NCI-H524 treated with DMSO at 0.1 percent for 48 hours (cell line): Measurements from ENCODE around the gene ERBB4.
"Not testable (repeated sequence)": the region's sequence is repeated elsewhere in the genome, so short reads cannot be mapped to it uniquely, and the experiment has no call there.

ENCODE experiments used
- DNase-seq: peaks from one replicate; lab custom pipeline; 2025; lab: John Stamatoyannopoulos, UW

Gene ERBB4

GRCh38 chr2:212528106-212528856, 10.3 kb downstream of the ERBB4 start:
- DNase-seq: no peak

- no peak for DNase-seq
These were observed 12.5 kb downstream of the ERBB4 start for GRCh38 chr2:212526059-212526458.

GRCh38 chr2:212523756-212524155, 14.8 kb downstream of the ERBB4 start:
- peak; percentile 82 for DNase-seq

- peak; percentile 5 for DNase-seq
These were observed 18.3 kb downstream of the ERBB4 start for GRCh38 chr2:212520340-212520739.

GRCh38 chr2:212517693-212518092, 20.9 kb downstream of the ERBB4 start:
- no peak for DNase-seq

- no peak for DNase-seq
These were observed 33.0 kb downstream of the ERBB4 start for GRCh38 chr2:212505586-212505985.

- DNase-seq: no peak
These were observed 43.6 kb downstream of the ERBB4 start for GRCh38 chr2:212495046-212495445.

- DNase-seq: peak; percentile 11
These were observed 44.1 kb downstream of the ERBB4 start for GRCh38 chr2:212494418-212495020.

GRCh38 chr2:212489719-212490346, 48.8 kb downstream of the ERBB4 start:
- no peak for DNase-seq

- DNase-seq: no peak
These were observed 50.0 kb downstream of the ERBB4 start for GRCh38 chr2:212488611-212489010.

- DNase-seq: no peak
These were observed 54.0 kb downstream of the ERBB4 start for GRCh38 chr2:212484563-212485080.

GRCh38 chr2:212480447-212480846, 58.2 kb downstream of the ERBB4 start:
- no peak for DNase-seq

- DNase-seq: peak; percentile 33
These were observed 61.0 kb downstream of the ERBB4 start for GRCh38 chr2:212477571-212477970.

GRCh38 chr2:212473211-212473610, 65.4 kb downstream of the ERBB4 start:
- no peak for DNase-seq

GRCh38 chr2:212467551-212467950, 71.1 kb downstream of the ERBB4 start:
- DNase-seq: not testable (repeated sequence)

GRCh38 chr2:212465456-212465855, 73.1 kb downstream of the ERBB4 start:
- no peak for DNase-seq

GRCh38 chr2:212461708-212462107, 76.9 kb downstream of the ERBB4 start:
- not testable (repeated sequence) for DNase-seq

- DNase-seq: no peak
These were observed 84.5 kb downstream of the ERBB4 start for GRCh38 chr2:212454149-212454548.

GRCh38 chr2:212451786-212452231, 86.8 kb downstream of the ERBB4 start:
- no peak for DNase-seq

GRCh38 chr2:212448698-212449097, 89.9 kb downstream of the ERBB4 start:
- no peak for DNase-seq

GRCh38 chr2:212441821-212442220, 96.8 kb downstream of the ERBB4 start:
- no peak for DNase-seq

- no peak for DNase-seq
These were observed 97.5 kb downstream of the ERBB4 start for GRCh38 chr2:212441141-212441540.
